ENCODE results near the gene HOXA9.

HOXA9 gene

GRCh38 chr7:27179503-27180430 lies 14.4 kb upstream of the HOXA9 start:
- in situ Hi-C loops (cut with MboI; ENCODE audit: low sequenced_read_pairs): no loop called here

GRCh38 chr7:27179030-27179429 lies 13.7 kb upstream of the HOXA9 start:
- in situ Hi-C loops (cut with MboI; ENCODE audit: low sequenced_read_pairs): no loop called here

DNA sequence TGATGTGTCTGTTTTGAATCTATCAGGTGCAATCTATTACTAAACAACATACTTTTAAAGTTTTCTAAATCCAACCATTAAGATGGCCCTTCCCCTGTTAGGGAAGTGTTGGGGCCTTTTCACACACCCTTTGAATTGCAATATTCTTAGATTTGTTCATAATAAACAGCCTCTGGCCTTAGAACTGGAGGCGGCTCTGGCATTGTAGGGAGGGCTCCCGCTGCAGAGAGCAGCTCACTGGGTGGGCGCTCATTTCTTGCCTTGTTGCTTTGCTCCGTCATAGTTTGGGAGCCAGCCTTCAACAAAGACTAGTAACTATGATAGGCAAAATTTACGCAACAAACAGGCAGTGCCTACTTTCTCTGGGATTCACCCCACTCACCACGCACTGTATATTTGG lies 13.0 kb upstream of the HOXA9 start:
- in situ Hi-C loops (cut with MboI; ENCODE audit: low sequenced_read_pairs): no loop called here

GRCh38 chr7:27177795-27178320 lies 12.5 kb upstream of the HOXA9 start:
- in situ Hi-C loops (cut with MboI; ENCODE audit: low sequenced_read_pairs): no loop called here

DNA sequence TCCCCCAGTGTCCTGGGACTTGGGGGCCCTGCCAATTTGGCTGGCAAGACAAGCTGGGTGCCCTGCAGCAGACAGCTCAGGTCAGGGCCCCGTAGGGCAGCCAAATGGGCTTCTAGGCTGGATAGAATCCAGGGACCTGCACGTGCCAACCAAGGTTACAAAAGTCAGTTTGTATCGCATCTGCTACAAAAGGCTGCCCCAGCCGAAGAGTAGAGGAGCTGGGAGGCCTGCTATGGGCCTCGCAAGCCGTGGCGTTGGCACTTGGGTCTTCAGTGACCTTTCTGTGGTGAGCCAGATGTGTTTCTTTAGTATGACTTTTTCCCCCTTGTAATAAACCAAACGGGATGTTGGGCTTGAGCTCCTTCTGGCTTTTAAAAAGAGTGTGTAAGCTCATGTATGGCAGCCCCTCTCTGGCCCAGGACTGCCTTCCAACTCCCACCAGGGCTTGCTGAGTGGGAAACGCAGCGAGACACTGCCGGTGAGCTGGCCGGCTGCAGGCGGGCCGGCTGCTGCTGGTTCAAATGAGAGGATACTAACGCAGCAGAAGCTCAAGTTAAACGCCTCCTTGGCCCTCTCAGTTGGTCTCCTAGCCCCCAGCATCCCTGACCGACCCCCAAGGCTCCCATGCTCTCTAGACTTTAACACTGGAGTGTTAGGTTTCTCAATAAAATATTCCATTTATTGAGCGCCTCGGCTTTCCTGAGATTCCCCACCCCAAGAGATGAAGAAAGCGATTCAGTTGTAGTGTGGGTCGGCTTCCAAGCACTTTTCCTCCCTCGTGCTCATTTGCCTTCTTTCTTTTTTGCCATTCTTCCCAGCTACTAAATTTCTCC lies 11.8 kb upstream of the HOXA9 start:
- in situ Hi-C loops (cut with MboI; ENCODE audit: low sequenced_read_pairs): no loop called here

DNA sequence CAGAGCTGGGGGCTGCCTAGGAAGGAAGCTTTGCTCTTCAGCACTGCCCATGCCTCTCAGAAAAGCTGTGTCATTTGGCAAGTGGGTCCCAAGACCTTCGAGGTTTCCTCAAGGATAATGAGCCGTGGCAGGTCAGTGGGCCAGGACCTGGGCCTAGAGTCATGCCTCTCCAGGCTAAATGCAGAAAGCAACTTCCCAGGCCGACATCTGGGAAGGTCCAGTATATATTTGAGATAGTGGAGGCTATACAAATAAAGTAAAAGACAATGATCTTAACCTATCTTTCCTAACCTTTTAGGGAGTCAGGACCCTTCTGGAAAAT lies 11.1 kb upstream of the HOXA9 start:
- in situ Hi-C loops (cut with MboI; ENCODE audit: low sequenced_read_pairs): no loop called here

DNA sequence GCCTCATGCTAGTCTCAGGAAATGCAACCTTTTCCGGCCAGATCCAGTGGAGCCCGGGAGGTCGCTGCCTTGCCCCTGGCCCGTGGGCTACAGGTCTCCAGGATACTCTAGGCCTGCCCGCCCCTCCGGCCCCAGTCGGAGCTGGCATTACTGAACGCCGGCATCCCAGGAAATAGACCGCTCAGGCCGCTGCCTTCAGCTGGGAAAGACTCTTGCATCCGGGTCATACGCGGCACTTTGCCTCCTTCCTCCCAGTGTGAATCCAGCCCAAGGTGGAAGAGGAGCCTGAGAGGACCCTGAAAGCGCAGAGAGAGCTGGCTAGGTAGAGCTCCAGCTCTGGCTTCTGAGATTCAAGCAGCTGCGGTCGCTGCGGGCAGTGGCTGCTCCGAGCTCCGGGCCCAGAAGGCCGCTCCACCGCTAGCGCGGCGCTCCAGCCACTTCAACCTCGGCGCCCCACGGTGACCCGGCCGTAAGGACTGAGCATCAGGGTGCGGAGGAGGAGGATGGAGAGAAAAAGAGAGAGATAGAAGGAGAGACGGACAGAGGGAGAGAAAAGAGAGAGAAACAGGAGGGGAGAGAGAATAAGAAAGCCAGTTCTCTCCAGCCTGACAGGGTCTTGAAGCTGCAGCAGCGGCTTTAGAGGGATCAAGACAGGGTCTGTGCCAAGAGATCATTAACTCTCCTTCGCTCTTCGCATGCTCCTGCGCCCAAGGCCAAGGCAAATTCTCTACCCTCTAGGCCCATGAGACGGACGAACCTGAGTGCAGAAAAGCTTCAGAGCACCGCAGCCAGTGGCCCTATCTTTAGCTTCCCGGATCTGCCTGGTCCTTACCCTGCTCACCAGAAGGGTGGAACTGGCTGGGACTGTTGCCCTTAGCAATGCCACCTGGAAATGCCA lies 10.5 kb upstream of the HOXA9 start:
- in situ Hi-C loops (cut with MboI; ENCODE audit: low sequenced_read_pairs): no loop called here

- in situ Hi-C loops (cut with MboI; ENCODE audit: low sequenced_read_pairs): loop anchor here (25.0 kb wide), 1 partner anchor 813 kb away; no protein-coding TSS in a partner anchor
Observed at GRCh38 chr7:27174874-27175625, 9.7 kb upstream of the HOXA9 start.

DNA sequence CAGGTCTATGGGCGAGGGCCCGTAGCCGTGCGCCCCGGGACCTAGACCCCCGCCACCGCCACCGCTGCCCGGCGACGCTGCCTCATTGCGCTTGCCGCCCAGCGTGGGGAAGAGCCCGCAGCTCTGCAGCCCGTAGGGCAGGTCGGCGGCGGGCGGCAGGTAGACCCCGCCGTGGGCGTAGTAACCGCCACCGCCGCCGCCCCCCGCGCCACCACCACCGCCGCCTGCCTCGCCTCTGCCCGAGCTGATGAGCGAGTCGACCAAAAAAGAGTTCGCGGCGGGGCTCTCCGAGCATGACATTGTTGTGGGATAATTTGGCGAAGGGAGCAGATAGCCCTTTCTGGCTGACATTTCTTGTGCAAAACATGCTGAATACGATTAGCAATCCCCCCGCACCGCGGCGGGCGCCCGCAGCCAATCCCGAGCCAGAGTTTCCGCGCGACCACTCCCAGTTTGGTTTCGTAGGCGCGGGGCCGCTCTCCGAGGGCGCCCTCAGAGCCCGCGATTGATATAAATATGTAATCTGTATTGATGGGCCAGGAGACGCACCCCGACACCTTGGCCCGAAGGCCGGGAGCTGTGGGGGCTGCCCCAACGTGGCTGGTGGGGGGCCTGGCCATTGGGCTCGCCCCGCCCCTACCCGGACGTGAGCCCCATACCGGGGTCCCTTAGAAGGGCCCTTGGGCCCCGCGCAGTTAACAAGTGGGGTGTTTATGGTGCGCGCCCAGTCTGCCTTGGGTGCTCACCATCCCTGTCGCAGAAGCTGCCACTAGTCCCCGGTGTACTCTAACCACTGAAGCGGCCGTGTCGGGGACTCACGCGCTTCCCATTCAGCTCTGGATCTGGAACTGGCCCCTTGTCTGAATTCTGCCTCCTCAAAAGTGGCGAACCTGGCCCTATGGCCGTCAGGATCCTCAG lies 8.9 kb upstream of the HOXA9 start, which contains the start of gene HOXA10:
Gene HOXA10 (minus strand): TSS at position 365 of the 918 bp plus-strand sequence. CDS start 14 bp downstream, at position 351.
- in situ Hi-C loops (cut with MboI; ENCODE audit: low sequenced_read_pairs): loop anchor here (25.0 kb wide), 1 partner anchor 812 kb away; no protein-coding TSS in a partner anchor

DNA sequence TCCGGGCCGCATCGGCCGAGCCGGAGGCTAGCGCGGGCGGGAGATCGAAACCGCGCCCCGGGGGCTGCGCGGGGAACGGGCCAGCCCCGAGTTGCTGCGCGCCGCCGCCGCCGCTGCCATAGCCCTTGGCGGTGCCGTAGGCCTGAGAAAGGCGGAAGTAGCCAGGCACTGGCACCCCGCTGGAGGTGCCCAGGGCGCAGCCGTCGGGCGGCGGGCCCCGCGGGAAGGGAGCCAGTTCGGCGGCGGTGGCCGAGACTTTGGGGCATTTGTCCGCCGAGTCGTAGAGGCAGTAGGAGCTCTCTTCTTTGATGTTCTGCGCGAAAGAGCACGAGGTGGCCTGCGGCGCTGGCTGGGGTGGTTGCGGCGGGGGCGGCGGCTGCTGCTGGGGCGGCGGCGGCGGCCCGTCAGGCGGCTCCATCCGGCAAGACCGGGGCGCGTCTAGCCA lies 8.2 kb upstream of the HOXA9 start:
- in situ Hi-C loops (cut with MboI; ENCODE audit: low sequenced_read_pairs): loop anchor here (25.0 kb wide), 1 partner anchor 811 kb away; no protein-coding TSS in a partner anchor

- in situ Hi-C loops (cut with MboI; ENCODE audit: low sequenced_read_pairs): loop anchor here (25.0 kb wide), 1 partner anchor 811 kb away; no protein-coding TSS in a partner anchor
Observed at GRCh38 chr7:27172823-27173510, 7.6 kb upstream of the HOXA9 start.

DNA sequence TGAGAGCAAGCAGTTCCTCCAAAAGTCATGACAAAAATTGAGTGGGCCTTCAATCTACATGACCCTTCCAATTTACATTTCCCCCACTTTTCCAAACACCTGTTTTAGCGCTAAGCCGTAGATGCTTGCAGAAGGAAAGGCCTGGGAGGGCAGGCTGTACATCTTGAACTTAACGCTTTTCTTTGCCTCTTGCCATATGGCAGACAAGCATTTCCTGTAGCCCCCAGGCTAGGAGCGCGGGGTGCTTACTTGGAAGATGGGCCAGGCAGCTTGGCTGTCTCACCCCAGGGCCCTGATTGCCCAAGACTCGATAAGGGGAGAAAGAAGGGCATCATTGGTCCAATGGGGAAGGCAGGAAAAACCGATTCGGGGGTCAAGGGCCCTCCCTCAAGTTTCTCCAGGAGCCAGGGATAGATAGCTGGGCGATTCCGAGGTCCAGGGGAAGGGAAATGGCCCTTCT lies 7.0 kb upstream of the HOXA9 start:
- in situ Hi-C loops (cut with MboI; ENCODE audit: low sequenced_read_pairs): loop anchor here (25.0 kb wide), 1 partner anchor 810 kb away; no protein-coding TSS in a partner anchor

DNA sequence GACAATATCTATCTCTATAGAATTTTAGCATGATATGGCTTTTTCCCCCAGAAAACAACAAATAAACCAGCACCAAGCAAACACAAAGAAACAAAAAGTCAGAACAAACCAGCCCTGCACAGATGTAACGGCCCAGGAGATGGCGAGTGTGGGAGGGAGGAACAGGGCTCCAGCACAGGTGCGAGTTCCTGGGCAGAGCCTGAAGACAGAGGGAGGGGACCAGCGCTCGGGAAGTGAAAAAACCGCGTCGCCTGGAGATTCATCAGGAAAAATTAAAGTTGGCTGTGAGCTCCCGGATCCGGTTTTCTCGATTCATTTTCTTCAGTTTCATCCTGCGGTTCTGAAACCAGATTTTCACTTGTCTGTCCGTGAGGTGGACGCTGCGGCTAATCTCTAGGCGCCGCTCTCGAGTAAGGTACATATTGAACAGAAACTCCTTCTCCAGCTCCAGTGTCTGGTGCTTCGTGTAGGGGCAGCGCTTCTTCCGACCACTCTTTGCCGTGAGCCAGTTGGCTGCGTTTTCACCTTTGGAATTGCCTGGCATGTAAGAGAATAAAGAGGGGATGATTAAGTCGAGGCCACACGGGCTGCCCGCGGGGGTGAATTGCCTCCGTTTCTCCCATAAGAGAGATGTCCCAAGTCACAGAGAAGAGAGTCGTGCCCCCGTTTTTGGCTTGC lies 6.4 kb upstream of the HOXA9 start:
- in situ Hi-C loops (cut with MboI; ENCODE audit: low sequenced_read_pairs): loop anchor here (25.0 kb wide), 1 partner anchor 809 kb away; no protein-coding TSS in a partner anchor

DNA sequence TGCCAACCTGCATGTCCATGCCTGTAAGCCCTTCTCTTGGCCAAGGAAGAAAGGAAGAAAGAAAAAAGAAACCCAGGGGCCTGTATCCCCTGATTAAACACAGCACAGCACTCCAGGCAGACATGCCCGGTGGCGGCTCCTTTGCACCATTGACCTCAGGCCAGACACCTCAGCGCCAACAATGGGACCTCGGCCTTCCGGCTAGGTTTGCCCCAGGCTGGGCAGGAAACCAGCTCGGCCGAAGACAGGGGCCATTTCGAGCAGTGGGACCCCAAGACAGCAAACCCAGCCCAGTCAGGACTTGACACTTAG lies 5.9 kb upstream of the HOXA9 start:
- in situ Hi-C loops (cut with MboI; ENCODE audit: low sequenced_read_pairs): loop anchor here (25.0 kb wide), 1 partner anchor 809 kb away; no protein-coding TSS in a partner anchor

DNA sequence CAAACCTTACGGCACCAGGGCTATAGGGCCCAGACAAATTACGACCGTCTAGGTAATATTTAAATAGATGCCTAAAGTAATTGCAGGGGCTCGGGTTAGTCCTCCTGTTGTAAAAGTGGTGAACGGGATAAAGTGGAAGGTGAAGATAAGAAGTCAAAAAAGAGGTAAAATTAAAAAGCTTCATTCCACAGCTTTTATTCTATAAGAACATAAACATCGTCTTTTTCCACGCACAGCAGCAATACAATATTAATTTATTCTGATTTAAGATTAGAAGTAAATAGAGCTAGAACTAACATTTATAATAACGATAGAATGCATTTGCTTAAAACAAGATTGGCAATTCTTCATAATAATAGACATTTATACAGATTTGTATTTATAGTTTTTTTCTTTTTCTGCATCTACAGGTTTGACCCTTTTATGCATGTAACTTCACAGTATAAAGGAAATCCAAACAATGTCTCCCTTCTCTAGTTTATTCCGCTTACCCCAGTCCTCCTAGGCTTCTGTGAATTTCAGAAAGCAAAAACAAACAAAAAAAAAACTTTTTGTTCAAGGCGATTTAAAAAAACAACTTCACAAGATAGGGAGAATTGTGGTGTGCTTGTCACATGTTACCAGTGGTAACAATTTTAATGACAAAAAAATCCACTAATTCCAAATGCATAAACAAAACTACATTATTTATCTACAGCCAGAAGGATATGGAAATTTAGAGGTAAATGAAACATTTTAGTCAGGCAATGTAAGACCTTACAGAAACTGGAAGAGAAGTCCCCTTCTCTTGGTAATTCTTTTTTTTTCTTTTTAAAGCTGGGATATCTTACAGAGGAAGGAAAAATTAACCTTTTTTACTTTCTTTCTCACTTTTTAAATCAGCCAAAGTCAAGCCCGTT lies 5.3 kb upstream of the HOXA9 start:
- in situ Hi-C loops (cut with MboI; ENCODE audit: low sequenced_read_pairs): loop anchor here (25.0 kb wide), 1 partner anchor 808 kb away; no protein-coding TSS in a partner anchor

Data from HL-60/S4 (cell line).